HUES6 (cell line): ENCODE measurements around the gene ADGRA1.

Experiments
- H3K27ac ChIP-seq: 2 replicates; pipeline ENCODE4 v1.7.0; 2013; ENCODE audit warnings: low read depth, mild to moderate bottlenecking, low read length, inconsistent platforms
- H3K27me3 ChIP-seq: 2 replicates; pipeline ENCODE4 v1.6.1; 2013; ENCODE audit warnings: low read length; ENCODE audit not compliant: control insufficient read depth, insufficient read depth
- H3K36me3 ChIP-seq: 2 replicates; pipeline ENCODE4 v1.6.1; 2013; ENCODE audit warnings: low read length; ENCODE audit not compliant: control insufficient read depth, insufficient read depth
- H3K4me1 ChIP-seq: 2 replicates; pipeline ENCODE4 v1.6.1; 2013; ENCODE audit warnings: low read length; ENCODE audit not compliant: control insufficient read depth, insufficient read depth
- H3K4me3 ChIP-seq: 2 replicates; pipeline ENCODE4 v1.5.1; 2013; ENCODE audit warnings: low read depth, low read length
- H3K9ac ChIP-seq: one replicate; pipeline ENCODE4 v1.6.1; 2013; ENCODE audit warnings: mild to moderate bottlenecking, low read length
- H3K9me3 ChIP-seq: 2 replicates; pipeline ENCODE4 v1.6.1; 2013; ENCODE audit warnings: low read depth, low read length; ENCODE audit not compliant: control insufficient read depth, insufficient read depth

The ADGRA1 gene

GRCh38 chr10:133087679-133088178, at the start of gene ADGRA1:
ADGRA1 (plus strand) TSS chr10:133087924; CDS start chr10:133088910, 986 bp downstream.
- H3K27me3 ChIP-seq, result peaks cover 78% of the 10 kb centered on the region
- no peaks in the 10 kb centered on the region for H3K36me3 ChIP-seq
- no peak within 1 kb of the TSS for H3K9ac ChIP-seq
- H3K4me3 ChIP-seq, result peak within 1 kb of the TSS; percentile 55
- no peak within 1 kb of the TSS for H3K27ac ChIP-seq
- no peaks in the 10 kb centered on the region for H3K4me1 ChIP-seq
- no peaks in the 10 kb centered on the region for H3K9me3 ChIP-seq

GRCh38 chr10:133038036-133038823, 49.5 kb upstream of the ADGRA1 start:
- H3K9ac ChIP-seq, result no peak overlapping the region
- no peaks in the 10 kb centered on the region for H3K36me3 ChIP-seq
- H3K4me1 ChIP-seq, result no peaks in the 10 kb centered on the region
- H3K27me3 ChIP-seq, result peaks cover 3% of the 10 kb centered on the region; the same call in 1 of the 2 replicates
- no peak overlapping the region for H3K4me3 ChIP-seq
- no peaks in the 10 kb centered on the region for H3K9me3 ChIP-seq
- H3K27ac ChIP-seq, result no peak overlapping the region

GRCh38 chr10:133039107-133039802, 48.5 kb upstream of the ADGRA1 start:
- H3K9me3 ChIP-seq, result no peaks in the 10 kb centered on the region
- no peaks in the 10 kb centered on the region for H3K4me1 ChIP-seq
- no peaks in the 10 kb centered on the region for H3K36me3 ChIP-seq
- no peak overlapping the region for H3K4me3 ChIP-seq
- H3K9ac ChIP-seq, result no peak overlapping the region
- peaks cover 3% of the 10 kb centered on the region; the same call in 1 of the 2 replicates for H3K27me3 ChIP-seq
- no peak overlapping the region for H3K27ac ChIP-seq

- Histone ChIP-seq H3K4me1 (no peaks in the 10 kb centered on the region), H3K9ac (no peak overlapping the region), H3K27ac (no peak overlapping the region), H3K9me3 (no peaks in the 10 kb centered on the region), H3K4me3 (no peak overlapping the region), H3K27me3 (peaks cover 3% of the 10 kb centered on the region; the same call in 1 of the 2 replicates), H3K36me3 (no peaks in the 10 kb centered on the region)
Measured at GRCh38 chr10:133039803-133040165, 47.9 kb upstream of the ADGRA1 start.

- no peak overlapping the region for H3K9ac ChIP-seq
- no peaks in the 10 kb centered on the region for H3K4me1 ChIP-seq
- H3K27me3 ChIP-seq, result peaks cover 3% of the 10 kb centered on the region; the same call in 1 of the 2 replicates
- H3K9me3 ChIP-seq, result no peaks in the 10 kb centered on the region
- no peak overlapping the region for H3K4me3 ChIP-seq
- H3K27ac ChIP-seq, result no peak overlapping the region
- no peaks in the 10 kb centered on the region for H3K36me3 ChIP-seq
Measured at GRCh38 chr10:133040198-133040597, 47.5 kb upstream of the ADGRA1 start.

GRCh38 chr10:133041101-133041500, 46.6 kb upstream of the ADGRA1 start:
- Histone ChIP-seq H3K9me3 (no peaks in the 10 kb centered on the region), H3K27me3 (peaks cover 3% of the 10 kb centered on the region; the same call in 1 of the 2 replicates), H3K4me1 (no peaks in the 10 kb centered on the region), H3K4me3 (no peak overlapping the region), H3K36me3 (no peaks in the 10 kb centered on the region), H3K9ac (no peak overlapping the region), H3K27ac (no peak overlapping the region)

GRCh38 chr10:133042061-133042460, 45.7 kb upstream of the ADGRA1 start:
- Histone ChIP-seq H3K4me3 (no peak overlapping the region), H3K27me3 (peaks cover 3% of the 10 kb centered on the region; the same call in 1 of the 2 replicates), H3K9ac (no peak overlapping the region), H3K36me3 (no peaks in the 10 kb centered on the region), H3K4me1 (no peaks in the 10 kb centered on the region), H3K9me3 (no peaks in the 10 kb centered on the region), H3K27ac (no peak overlapping the region)

- H3K27ac ChIP-seq, result no peak overlapping the region
- no peak overlapping the region for H3K9ac ChIP-seq
- H3K4me1 ChIP-seq, result no peaks in the 10 kb centered on the region
- no peaks in the 10 kb centered on the region for H3K36me3 ChIP-seq
- H3K9me3 ChIP-seq, result no peaks in the 10 kb centered on the region
- peaks cover 3% of the 10 kb centered on the region; the same call in 1 of the 2 replicates for H3K27me3 ChIP-seq
- no peak overlapping the region for H3K4me3 ChIP-seq
Measured at GRCh38 chr10:133042816-133043215, 44.9 kb upstream of the ADGRA1 start.

GRCh38 chr10:133043541-133044225, 44.0 kb upstream of the ADGRA1 start:
- no peaks in the 10 kb centered on the region for H3K9me3 ChIP-seq
- no peak overlapping the region for H3K9ac ChIP-seq
- no peak overlapping the region for H3K4me3 ChIP-seq
- no peak overlapping the region for H3K27ac ChIP-seq
- no peaks in the 10 kb centered on the region for H3K4me1 ChIP-seq
- peaks cover 3% of the 10 kb centered on the region; the same call in 1 of the 2 replicates for H3K27me3 ChIP-seq
- no peaks in the 10 kb centered on the region for H3K36me3 ChIP-seq

- no peak overlapping the region for H3K27ac ChIP-seq
- H3K9ac ChIP-seq, result no peak overlapping the region
- H3K4me1 ChIP-seq, result no peaks in the 10 kb centered on the region
- H3K27me3 ChIP-seq, result peaks cover 3% of the 10 kb centered on the region; the same call in 1 of the 2 replicates
- no peak overlapping the region for H3K4me3 ChIP-seq
- no peaks in the 10 kb centered on the region for H3K9me3 ChIP-seq
- H3K36me3 ChIP-seq, result no peaks in the 10 kb centered on the region
Measured at GRCh38 chr10:133044401-133044811, 43.3 kb upstream of the ADGRA1 start.
